Heart left ventricle (tissue), 13 donors: ENCODE measurements around the gene DAB1.

Experiments
- POLR2A ChIP-seq, 2 donors: fragments of 450-650 bp; IDR thresholded peaks; one replicate each; pipeline ENCODE4 v1.6.1; 2017; ENCODE audit warnings: antibody characterized with exemption in 2 of 2, mild to moderate bottlenecking in 2 of 2, moderate library complexity in 2 of 2
- TF ChIP-seq, protein P1 (sequence below), 12 donors: fragments of 200-600 bp; sonication (generic) in 4 of 12; IDR thresholded peaks; one replicate each; pipeline versions ENCODE4 v1.5.0 to v1.8.0; 2018 to 2022; ENCODE audit warnings: antibody characterized with exemption in 12 of 12, mild to moderate bottlenecking in 5 of 12
- donor health status: ischemic (EF 13 %, LVEDD 7.1; RV severe dilation, severe dysfunction).
- donor health status: DM: no; HTN: yes; CAD: no.
- donor health status: DM: no; HTN: no; CAD: no.
- donor health status: ischemic (EF 25% LVEDD 6.9; RV normal size, moderate dysfunction).
- donor health status: ischemic (EF 25% LVEDD 5.7; RV mildly dilated, moderate dysfunction).
- donor health status: ischemic (EF 35%, LVEDD 5.7; RV mildly dilated, moderate dysfunction).
- donor health status: nonischemic (EF 11% LVEDD 7.7; RV severe dilation, severe dysfunction).
- donor health status: DM: yes; HTN: yes; CAD: no.
- donor health status: PGD.
- donor health status: ischemic (EF 29% LVEDD 5.4; RV normal size, mild dysfunction).
- donor health status: nonischemic (EF 23%, LVEDD 6.1; RV moderate dilation, normal function).

DNA sequence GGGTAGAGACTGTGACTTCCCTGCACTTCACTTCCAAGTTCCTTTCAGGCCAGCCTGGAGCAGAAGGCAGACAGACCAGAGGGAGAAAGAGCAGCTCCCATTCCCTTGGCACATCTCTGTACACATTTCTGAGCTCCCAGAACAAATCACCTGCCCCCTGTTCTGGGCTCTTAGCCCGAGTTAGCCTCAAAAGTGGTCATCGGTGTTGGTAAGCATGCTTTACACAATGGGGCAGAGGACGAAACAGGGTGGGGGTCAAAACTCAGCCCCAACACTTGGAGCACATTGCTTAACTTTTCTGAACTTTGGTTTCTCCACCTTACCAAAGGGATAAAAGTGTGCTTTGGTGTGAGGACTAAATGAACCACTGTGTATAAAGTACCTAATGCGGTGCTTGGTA lies 98.7 kb downstream of the DAB1 start:
- TF ChIP-seq, protein P1, sequence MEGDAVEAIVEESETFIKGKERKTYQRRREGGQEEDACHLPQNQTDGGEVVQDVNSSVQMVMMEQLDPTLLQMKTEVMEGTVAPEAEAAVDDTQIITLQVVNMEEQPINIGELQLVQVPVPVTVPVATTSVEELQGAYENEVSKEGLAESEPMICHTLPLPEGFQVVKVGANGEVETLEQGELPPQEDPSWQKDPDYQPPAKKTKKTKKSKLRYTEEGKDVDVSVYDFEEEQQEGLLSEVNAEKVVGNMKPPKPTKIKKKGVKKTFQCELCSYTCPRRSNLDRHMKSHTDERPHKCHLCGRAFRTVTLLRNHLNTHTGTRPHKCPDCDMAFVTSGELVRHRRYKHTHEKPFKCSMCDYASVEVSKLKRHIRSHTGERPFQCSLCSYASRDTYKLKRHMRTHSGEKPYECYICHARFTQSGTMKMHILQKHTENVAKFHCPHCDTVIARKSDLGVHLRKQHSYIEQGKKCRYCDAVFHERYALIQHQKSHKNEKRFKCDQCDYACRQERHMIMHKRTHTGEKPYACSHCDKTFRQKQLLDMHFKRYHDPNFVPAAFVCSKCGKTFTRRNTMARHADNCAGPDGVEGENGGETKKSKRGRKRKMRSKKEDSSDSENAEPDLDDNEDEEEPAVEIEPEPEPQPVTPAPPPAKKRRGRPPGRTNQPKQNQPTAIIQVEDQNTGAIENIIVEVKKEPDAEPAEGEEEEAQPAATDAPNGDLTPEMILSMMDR (IDR thresholded peaks at IDR 0.05), result no peak
- no peak for TF ChIP-seq POLR2A (IDR thresholded peaks at IDR 0.05)
